HepG2 (cell line): ENCODE measurements around the gene PDGFA. TPM values are rescaled to one million over a fixed set of nuclear protein-coding genes. Genes with fewer than 3 reads are reported as not detected.
A peak's percentile ranks its signal among the peaks of the same experiment; 100 is the strongest.

ENCODE experiments used
- ATAC-seq: fragments of 200-7000 bp; cut with Tn5 transposase; 3 replicates; pipeline ENCODE4 v1.9.1; 2020; ENCODE audit warnings: mild to moderate bottlenecking, moderate library complexity
- BruUV-seq: library from RNA; stranded (reverse); fragments of 400-500 nt; replicated peaks from 2 replicates; lab custom pipeline; 2021; lab: Mats Ljungman, UMichigan
- CTCF ChIA-PET: fragments of 300-600 bp; formaldehyde crosslinking; extraction: SDS; loops from one replicate; lab custom pipeline; 2021; ENCODE audit warnings: low total read pairs, inconsistent platforms, low intra/inter-chr PET ratio; lab: Yijun Ruan, JAX
- POLR2A ChIA-PET: fragments of 350-600 bp; sonication (Branson Sonifier 250); formaldehyde crosslinking; loops from one replicate; lab custom pipeline; 2020; ENCODE audit warnings: antibody characterized with exemption, inconsistent platforms; lab: Yijun Ruan, JAX
- DNase-seq: peaks from one replicate; pipeline ENCODE4 v3.0.0-alpha.2; 2015; ENCODE audit warnings: low spot score
- FAIRE-seq: peaks from 3 replicates; lab custom pipeline; 2011; peaks lifted over from hg19 to GRCh38; lab: Jason Lieb, UNC
- H2AFZ ChIP-seq: one replicate; pipeline ENCODE4 v1.6.1; 2011; ENCODE audit warnings: low read length, inconsistent platforms
- H3K27ac ChIP-seq: fragments of 300-600 bp; 3 replicates; pipeline ENCODE4 v1.8.0; 2011; ENCODE audit warnings: mixed run types, mild to moderate bottlenecking, mixed read lengths, low read length, inconsistent platforms; ENCODE audit not compliant: insufficient read depth; ENCODE audit errors: extremely low read length
- H3K27me3 ChIP-seq, 2 experiments: fragments of 200-600 bp in 1 of 2; 2 replicates in 1 of 2; 3 replicates in 1 of 2; pipeline versions ENCODE4 v1.6.0 to v1.8.0; 2011; ENCODE audit warnings: low read length in 2 of 2, mild to moderate bottlenecking in 2 of 2, moderate library complexity in 2 of 2, inconsistent platforms in 1 of 2; ENCODE audit not compliant: insufficient read depth in 2 of 2, control insufficient read depth in 1 of 2
- H3K36me3 ChIP-seq, 2 experiments: fragments of 200-600 bp in 1 of 2; replicated peaks in 1 of 2; 2 replicates in 1 of 2; 3 replicates in 1 of 2; pipeline versions ENCODE4 v1.5.1 to v1.8.0; 2011; ENCODE audit warnings: low read length in 2 of 2, inconsistent platforms in 1 of 2; ENCODE audit not compliant: insufficient read depth in 2 of 2, control insufficient read depth in 1 of 2
- H3K4me1 ChIP-seq: 2 replicates; pipeline ENCODE4 v1.5.1; 2012; ENCODE audit warnings: low read length, inconsistent platforms; ENCODE audit not compliant: insufficient read depth
- H3K4me2 ChIP-seq: 2 replicates; pipeline ENCODE4 v1.6.0; 2011; ENCODE audit warnings: low read depth, low read length, inconsistent platforms
- H3K4me3 ChIP-seq, 3 experiments: fragments of 200-600 bp in 1 of 3; sonication (generic), shearing (Covaris generic) in 1 of 3; replicated peaks in 1 of 3; 2 replicates each; pipeline ENCODE4 v1.5.1; 2011 to 2016; ENCODE audit warnings: low read length in 3 of 3, inconsistent platforms in 2 of 3, low read depth in 2 of 3, mild to moderate bottlenecking in 2 of 3, control low read depth in 1 of 3, mixed read lengths in 1 of 3; ENCODE audit not compliant: insufficient read depth in 1 of 3
- H3K79me2 ChIP-seq: one replicate; pipeline ENCODE4 v1.6.1; 2011; ENCODE audit warnings: low read length, inconsistent platforms; ENCODE audit not compliant: insufficient read depth
- H3K9ac ChIP-seq: 2 replicates; pipeline ENCODE4 v1.6.0; 2011; ENCODE audit warnings: mild to moderate bottlenecking, low read depth, low read length, inconsistent platforms; ENCODE audit not compliant: insufficient read depth
- H3K9me3 ChIP-seq: 2 replicates; pipeline ENCODE4 v1.5.1; 2012; ENCODE audit warnings: mild to moderate bottlenecking, low read length
- H4K20me1 ChIP-seq: 2 replicates; pipeline ENCODE4 v1.6.0; 2011; ENCODE audit warnings: inconsistent platforms, mild to moderate bottlenecking, low read length, moderate library complexity; ENCODE audit not compliant: insufficient read depth
- ESRRA ChIP-seq: sonication (generic); formaldehyde crosslinking; IDR thresholded peaks from 2 replicates; pipeline ENCODE4 v1.5.1; 2020; ENCODE audit warnings: mild to moderate bottlenecking, low read depth, missing genetic modification reagents
- MTA3 ChIP-seq: sonication (generic); formaldehyde crosslinking; IDR thresholded peaks from 2 replicates; pipeline ENCODE4 v1.4.0; 2020; ENCODE audit warnings: missing genetic modification reagents
- NFATC3 ChIP-seq: sonication (generic); formaldehyde crosslinking; IDR thresholded peaks from 2 replicates; pipeline ENCODE4 v1.5.1; 2020; ENCODE audit warnings: mild to moderate bottlenecking, missing genetic modification reagents
- SP1 ChIP-seq, 2 experiments: fragments of 450-650 bp in 1 of 2; sonication (generic) in 1 of 2; formaldehyde crosslinking in 1 of 2; IDR thresholded peaks; 2 replicates each; pipeline versions ENCODE4 v1.4.0 to v1.6.1; 2016 to 2020; ENCODE audit warnings: missing genetic modification reagents in 1 of 2
- ZBTB38 ChIP-seq: sonication (generic); formaldehyde crosslinking; IDR thresholded peaks from 2 replicates; pipeline ENCODE4 v1.5.1; 2020; ENCODE audit warnings: mild to moderate bottlenecking, missing genetic modification reagents
- WGBS: methylation state at CpG from one replicate; pipeline ENCODE4 v1.1.6; 2017; ENCODE audit warnings: low lambda C conversion rate; 5-methylcytosine and 5-hydroxymethylcytosine counted together
- in situ Hi-C: cut with HindIII; loops from 2 replicates; pipeline ENCODE4 v1.10.0; 2017; ENCODE audit warnings: low pct_unique_long_range_greater_than_20kb; ENCODE audit not compliant: extremely low pct_ligation_motif_present
- intact Hi-C: fragments of 100-400 bp; cut with micrococcal nuclease; formaldehyde crosslinking; loops from one replicate; pipeline ENCODE4 v1.10.0; 2022; ENCODE audit not compliant: unreplicated experiment
- polyA plus RNA-seq, 8 experiments: library from polyadenylated mRNA; depleted of rRNA in 3 of 8; stranded (reverse) in 7 of 8; unstranded in 1 of 8; fragments of >200 nt; fragmentation: Illumina TruSeq in 4 of 8; extraction: Trizol in 4 of 8; gene quantifications; 2 replicates each; pipeline versions ENCODE4 v1.2.1 to v1.2.3, GENCODE V29; 2011 to 2016; ENCODE audit warnings: low read depth in 4 of 8, missing spikeins in 1 of 8, mixed read lengths in 1 of 8; ENCODE audit not compliant: insufficient read depth in 1 of 8
- total RNA-seq, 5 experiments: library from RNA; depleted of rRNA; stranded (reverse); fragments of >200 nt; fragmentation: Illumina TruSeq; extraction: Trizol; gene quantifications; 2 replicates each; pipeline ENCODE4 v1.2.3, GENCODE V29; 2016; ENCODE audit warnings: low read depth in 1 of 5
- TF ChIP-seq, protein P1 (sequence below): sonication (generic); formaldehyde crosslinking; IDR thresholded peaks from 2 replicates; pipeline ENCODE4 v1.8.0; 2022; ENCODE audit warnings: mild to moderate bottlenecking, missing genetic modification reagents, moderate library complexity

The PDGFA gene
- total and polyA plus RNA-seq, 2 of the 13 experiments (the other 11 are each of a cell fraction or from before 2014, with no cell fraction given), result 1.5 to 3.4 TPM

DNA sequence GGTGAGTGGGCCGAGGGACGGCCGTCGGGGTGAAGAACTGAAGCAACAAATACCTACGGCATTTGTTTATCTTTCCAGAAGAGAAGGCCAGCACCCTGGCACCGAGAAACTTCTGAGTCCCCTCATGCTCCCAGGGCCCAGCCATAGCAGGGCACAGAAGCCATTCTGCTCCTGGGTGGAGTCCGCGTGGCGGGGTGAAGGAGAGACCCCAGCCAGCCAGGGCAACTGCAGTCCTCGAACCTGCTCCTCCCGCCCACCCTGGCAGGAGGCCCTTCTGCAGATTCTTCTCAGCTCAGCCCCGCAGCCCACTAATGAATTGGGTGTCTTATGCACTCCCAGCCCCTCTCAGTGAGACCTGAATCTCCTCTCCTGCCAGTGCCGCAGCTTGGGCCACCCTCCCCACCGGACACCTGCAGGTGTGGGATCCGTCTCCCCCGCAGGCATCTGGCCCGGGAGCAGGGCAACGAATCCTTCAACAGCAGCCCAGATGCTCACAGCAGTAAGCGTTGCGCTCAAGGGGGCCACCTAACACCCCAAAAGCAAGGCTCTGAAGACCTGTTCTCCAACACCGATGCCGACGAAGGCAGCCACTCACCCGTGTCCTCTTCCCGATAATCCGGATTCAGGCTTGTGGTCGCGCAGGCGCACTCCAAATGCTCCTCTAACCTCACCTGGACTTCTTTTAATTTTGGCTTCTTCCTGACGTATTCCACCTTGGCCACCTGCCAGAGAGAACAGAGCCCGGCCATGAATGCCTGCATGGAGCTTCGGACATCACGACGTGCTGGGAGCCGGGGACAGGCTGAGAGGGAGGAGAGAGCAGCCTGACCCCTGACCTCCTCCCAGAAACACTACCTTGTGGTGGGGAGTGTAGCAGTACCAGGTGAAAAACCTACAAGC, 18.9 kb downstream of the PDGFA start:
- no peak overlapping the region for H3K27ac ChIP-seq
- no peak for TF ChIP-seq MTA3 (CRISPR knock-in tag)
- TF ChIP-seq NFATC3 (CRISPR knock-in tag), result no peak
- TF ChIP-seq ESRRA (CRISPR knock-in tag), result no peak
- TF ChIP-seq ZBTB38 (CRISPR knock-in tag), result 0 out of 2 replicates have a peak, but pooled peaks have one; percentile 21
- TF ChIP-seq, protein P1, sequence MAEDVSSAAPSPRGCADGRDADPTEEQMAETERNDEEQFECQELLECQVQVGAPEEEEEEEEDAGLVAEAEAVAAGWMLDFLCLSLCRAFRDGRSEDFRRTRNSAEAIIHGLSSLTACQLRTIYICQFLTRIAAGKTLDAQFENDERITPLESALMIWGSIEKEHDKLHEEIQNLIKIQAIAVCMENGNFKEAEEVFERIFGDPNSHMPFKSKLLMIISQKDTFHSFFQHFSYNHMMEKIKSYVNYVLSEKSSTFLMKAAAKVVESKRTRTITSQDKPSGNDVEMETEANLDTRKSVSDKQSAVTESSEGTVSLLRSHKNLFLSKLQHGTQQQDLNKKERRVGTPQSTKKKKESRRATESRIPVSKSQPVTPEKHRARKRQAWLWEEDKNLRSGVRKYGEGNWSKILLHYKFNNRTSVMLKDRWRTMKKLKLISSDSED (CRISPR knock-in tag), result no peak
- TF ChIP-seq SP1 (IDR thresholded peaks at IDR 0.05), result no peak
- TF ChIP-seq SP1 (CRISPR knock-in tag; IDR thresholded peaks at IDR 0.05), result no peak
- H3K4me3 ChIP-seq, result no peak overlapping the region
- WGBS, result 87% methylated on average over 29 of the region's 35 CpGs
- ATAC-seq (no peak), FAIRE-seq (no peak), DNase-seq (no peak)
- in situ Hi-C loops, result no loop called here
- H3K4me1 ChIP-seq, result peaks cover 38% of the 10 kb centered on the region
- H3K9ac ChIP-seq, result no peak overlapping the region
- H4K20me1 ChIP-seq, result peaks cover 5% of the 10 kb centered on the region; the same call in 1 of the 2 replicates
- intact Hi-C loops, result loop anchor here (5.0 kb wide), 1 partner anchor 63 kb away; no protein-coding TSS in a partner anchor
- H2AFZ ChIP-seq, result no peak overlapping the region
- H3K4me2 ChIP-seq, result no peak overlapping the region
- no peaks in the 10 kb centered on the region for H3K27me3 ChIP-seq
- CTCF ChIA-PET, result no interaction called here
- POLR2A ChIA-PET, result no interaction called here
- no peaks in the 10 kb centered on the region for H3K36me3 ChIP-seq
- no TSS peak for BruUV-seq
- no peaks in the 10 kb centered on the region for H3K79me2 ChIP-seq
- no peaks in the 10 kb centered on the region for H3K9me3 ChIP-seq
